ENCODE results near the gene RNLS.
A peak's percentile ranks its signal among the peaks of the same experiment; 100 is the strongest.

Gene RNLS

DNA sequence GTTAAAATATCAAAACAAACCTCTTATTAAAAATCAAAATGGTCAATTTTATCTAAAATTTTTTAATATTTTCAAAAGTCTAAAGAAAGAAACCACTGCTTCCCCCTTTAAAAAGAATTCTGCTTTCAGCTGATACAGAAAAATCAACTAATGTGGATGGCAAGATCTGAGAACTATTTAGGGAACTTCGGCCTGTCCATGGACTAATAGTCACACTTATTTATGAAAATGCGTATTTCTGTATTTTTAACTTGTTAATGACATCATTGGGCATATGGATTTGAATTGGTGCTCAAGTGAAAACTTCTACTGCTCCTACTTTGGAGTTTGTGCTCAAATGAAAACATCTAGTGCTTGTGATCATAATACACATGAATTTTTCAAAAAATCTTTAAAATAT lies 31.9 kb downstream of the RNLS start:
- no peak for DNase-seq

DNA sequence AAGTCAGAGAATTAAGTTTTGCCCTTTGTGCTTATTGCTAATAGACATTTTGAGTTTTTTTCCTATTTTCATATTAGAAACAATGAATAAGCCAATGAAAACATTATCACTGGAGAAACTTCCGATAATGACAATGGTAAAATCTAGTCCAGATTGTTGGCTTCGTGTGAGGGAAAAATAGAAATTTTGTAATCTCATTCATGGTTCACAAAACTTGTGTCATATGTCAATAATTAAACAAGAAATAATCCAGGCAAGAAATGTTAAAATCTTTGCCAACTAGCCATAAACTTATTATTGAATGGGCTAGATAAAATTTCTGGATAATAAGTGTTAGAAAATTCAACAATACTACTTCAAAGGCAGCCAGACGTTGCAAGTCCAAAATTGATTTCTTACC lies 36.6 kb downstream of the RNLS start:
- DNase-seq = no peak

DNA sequence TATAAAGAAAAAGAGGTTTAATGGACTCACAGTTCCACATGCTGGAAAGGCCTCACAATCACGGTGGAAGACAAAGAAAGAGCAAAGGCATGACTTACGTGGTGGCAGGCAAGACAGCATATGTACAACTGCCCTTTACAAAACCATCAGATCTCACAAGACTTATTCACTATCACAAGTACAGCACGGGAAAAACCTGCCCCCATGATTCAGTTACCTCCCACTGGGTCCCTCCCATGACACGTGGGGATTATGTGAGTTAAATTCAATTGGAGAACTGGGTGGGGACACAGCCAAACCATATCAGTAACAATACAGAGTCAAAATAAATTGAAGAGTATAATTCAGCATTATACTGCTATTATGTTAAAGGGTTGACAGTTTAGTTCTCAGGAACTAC lies 37.8 kb downstream of the RNLS start:
- DNase-seq = no peak

DNA sequence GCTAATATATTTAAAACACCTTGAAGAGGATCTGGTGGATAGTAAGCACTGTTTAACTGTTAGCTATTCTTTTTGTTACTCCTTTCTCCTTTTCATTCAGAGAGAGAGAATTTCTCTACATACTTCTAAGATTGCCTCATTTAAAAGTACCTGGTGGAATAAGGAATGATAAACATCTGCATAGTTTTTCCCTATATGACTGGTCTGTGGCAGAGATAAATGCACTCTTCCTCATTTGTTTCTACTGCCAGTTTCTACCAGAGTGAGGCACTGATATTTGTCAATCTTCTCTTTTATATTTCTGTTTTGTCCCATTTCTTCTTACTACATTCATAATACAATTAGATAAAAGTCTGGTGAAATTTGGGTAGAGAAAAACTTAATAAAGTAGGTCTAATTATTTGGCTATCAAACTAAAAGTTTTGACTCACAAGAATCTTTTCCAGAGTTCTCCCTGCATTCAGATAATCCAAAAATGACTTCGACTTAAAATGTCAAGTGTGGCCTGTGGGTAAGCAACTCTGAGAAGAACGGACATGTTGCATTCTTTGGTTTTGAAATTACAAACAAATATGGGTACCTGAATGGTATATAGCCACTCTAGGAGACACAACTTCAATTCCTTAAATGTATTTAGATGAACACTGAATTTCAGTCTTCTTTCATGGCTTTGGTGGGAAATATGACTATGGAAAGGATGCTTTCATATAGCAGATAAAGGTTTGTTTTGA lies 38.8 kb downstream of the RNLS start:
- DNase-seq = no peak

DNA sequence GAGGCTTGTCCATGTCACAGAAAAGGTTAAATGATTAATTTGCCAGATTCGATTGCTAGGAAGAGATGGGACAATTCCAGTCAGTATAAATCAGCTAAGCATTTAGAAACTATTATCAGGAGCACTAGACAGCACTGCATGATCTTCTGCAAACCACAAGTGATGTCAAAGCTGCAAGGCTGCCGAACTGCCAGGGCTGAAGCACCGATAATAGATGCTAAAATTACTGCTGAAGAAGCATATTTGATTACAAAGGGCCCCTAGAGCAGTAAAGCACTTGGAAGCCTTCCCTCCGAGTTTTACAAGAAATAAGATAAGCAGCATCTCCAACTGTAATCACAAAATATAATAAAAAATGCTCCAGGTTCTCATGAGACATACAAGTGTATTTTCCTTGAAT lies 40.6 kb downstream of the RNLS start:
- DNase-seq = no peak

DNA sequence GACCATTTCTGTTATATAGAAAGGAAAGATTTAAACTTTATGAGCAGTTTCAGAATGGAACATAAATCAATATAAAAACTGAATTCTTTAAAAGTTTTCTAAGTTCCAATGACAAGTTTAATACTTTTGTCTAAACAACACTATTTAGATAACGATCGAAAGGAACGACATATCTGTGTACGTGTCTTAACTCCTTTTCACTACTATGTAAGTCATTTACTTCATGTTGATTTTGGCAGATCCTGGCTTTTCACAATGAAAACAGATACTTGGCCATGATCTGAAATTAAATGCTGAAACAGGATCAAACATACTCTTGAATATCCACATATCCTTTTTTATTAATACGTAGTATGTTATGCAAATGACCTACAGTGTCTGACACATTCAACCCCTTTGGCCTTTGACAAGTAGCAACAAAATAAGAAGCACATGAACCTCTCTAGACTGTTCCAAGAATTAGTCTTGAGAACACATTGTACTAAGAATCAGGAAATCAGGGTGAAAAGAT lies 41.9 kb downstream of the RNLS start:
- DNase-seq = no peak

DNA sequence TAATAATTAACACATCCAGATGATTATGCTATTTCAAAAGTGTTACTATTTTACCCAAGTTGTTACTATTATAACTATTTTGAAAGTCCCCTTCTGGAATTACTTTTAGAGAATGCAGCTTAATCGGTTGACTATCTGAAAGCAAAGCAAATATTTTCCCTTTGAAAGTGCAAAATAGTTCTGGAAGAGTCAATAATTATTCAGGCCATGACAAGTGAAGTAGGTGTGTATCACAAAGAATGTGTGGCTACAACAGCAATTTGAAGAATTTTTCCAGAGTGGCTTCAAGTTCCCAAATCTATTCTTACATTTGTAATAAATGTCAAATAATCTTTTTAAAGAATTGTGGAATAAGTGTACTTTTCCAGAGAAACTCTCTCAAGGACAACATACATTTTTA lies 42.8 kb downstream of the RNLS start:
- DNase-seq = peak; percentile 44

DNA sequence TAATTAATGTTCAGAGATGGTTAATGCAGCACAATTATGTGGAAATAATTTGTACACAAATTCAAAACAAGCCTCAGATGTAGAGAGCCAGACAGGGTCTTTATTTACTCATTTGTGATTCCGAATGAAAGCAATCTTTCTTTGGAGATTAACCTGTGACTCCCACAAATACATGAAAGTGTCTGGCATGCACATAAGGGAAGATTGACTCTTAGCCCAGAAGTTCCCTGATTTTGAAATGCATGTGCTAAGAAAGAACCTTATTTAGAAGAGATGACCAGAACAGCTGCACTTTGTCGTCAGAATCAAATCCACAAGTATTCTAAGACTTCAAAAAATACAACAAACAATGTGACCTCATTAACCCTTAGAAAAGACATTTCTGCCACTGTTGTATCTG lies 45.1 kb downstream of the RNLS start:
- DNase-seq = peak; percentile 86

DNA sequence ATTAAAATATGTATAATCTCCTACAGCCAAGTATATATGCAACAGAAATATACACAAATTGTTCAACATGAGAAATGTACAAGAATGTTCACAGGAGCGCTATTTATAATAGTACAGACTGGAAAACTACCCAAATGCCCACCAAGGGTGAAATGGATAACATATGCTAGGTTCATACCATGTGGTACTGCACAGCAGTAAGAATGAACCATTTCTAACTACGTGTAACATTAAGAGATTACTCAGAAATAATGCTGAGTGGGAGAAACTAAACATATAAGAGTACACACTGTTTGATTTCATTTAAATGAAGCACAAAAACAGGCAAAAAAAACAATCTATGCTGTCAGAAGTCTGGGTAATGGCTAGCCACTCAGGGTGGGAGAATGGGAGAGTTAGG lies 45.8 kb downstream of the RNLS start:
- DNase-seq = peak; percentile 44

DNA sequence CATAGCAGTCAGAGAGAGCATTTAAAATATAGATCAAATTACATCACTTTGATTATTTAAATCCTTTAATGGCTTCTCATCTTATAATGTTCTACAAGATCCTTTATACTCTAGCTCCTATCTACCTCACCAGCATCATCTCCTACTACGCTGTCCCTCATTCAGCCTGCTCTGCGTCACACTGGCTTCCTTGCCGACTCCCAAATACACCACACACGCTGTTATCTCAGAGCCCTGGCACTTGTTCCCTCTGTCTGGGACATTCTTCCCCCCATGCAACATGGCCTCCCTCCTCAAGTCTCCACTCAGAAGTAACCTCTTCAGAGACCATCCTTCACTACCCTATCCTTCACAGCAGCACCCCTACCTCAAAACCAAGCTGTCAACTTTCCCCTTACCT lies 46.7 kb downstream of the RNLS start:
- no peak for DNase-seq

DNA sequence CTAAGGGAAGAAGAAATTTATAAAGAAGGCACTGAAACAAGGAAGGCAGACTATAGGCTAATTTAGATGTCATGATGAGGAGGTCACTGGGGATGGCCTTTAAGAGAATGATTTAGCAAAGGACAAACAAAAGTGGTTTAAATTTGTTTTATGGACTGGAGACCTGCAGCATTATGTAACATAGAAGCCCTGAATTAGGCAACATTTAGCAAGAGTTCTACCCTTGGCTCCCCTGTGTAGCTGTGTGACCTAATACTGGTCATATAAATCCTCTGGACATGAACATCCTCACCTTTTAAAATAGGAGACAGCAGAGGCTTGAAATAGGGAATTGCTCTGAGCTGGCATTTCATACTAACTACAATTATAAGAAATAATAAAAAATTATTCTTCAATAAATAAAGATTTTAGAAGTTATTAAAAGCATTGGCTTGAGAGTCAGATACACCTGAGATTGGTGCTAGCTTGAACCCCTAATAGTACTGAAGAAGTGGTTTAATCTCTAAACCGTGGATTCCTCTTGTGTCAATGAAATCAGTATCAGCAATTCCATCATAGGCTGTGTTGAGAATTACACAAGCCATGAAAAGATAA lies 48.9 kb downstream of the RNLS start:
- no peak for DNase-seq

DNA sequence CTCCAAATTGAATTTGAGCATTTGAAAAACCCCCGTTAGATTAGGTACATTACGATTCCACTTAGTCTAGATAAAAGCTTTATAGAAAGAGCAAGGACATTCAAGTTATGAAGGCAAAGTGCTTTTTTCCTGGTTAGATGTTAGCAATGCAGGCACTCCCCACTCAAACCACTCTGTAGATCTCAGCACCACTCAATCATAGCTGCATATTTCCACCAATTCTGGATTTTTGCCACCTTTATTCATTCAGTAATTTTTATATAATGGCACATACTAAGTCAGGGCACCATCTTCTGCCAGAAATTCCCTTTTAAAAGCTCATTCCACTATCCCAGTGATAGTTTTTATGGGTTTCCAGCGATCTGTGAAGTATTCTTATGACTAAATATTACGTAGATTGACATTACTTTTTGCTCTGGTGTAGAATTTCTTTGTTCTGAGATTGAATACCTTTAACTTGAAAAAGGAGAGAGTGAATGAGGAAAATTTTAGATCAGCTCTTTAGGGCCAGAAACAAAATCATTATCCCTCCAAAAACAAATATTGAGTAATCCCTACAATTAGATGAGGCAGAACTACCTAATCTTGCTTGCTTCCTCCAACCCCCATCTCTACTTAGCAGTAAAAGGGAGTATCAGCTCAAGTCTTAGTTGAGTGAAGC lies 51.6 kb downstream of the RNLS start:
- DNase-seq = no peak

DNA sequence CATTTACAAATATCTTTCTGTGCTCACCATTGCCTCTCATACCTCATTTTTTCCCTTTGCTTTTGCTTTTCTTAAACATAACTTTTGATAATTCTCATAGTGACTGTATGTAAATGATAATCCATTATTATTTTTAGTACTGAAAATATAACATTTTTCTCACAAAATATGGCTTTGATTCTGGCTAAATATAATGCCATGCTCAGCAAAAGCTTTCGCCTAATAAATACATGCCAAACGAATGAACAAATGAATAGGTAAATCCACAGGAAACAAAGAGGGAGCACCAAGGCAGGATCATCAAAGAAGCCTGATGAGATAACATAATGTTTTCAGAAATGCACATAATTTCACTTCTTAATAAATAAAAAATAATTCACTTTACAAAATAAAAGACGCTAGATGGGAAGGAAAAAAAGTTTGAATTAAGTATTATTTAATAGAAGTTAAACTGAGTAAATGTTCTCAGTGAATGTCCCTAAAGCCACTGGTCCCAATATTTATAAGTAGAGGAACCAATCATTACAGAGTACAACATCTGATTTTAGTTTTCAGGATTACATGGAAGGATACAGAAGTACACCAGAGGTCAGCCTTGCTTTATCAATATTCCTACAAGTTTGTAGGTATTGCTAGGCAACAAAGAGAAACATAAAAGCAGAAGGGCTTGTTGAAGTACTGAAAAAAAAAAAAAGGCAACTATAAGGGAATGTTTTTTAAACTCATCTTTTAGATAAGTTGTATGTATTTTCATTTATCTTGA lies 52.3 kb downstream of the RNLS start:
- DNase-seq = no peak

DNA sequence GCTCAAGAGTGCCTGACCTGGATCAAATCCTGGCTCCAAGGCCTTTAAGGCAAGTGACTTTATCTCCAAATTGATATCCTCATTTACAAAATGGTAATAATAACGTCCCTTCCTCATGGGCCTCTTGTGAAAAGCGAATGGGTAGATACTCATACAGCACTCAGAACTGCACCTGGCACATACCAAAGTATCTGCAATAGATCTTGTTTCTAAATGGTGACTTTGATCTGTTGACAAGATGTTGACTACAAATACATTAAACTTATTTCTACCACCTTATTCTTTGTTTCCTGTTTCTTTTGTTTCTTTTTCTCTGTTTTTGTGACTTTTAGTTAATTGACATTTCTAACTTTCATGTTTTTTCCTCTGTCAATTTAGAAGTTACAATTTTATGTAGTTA lies 53.0 kb downstream of the RNLS start:
- DNase-seq = no peak

DNA sequence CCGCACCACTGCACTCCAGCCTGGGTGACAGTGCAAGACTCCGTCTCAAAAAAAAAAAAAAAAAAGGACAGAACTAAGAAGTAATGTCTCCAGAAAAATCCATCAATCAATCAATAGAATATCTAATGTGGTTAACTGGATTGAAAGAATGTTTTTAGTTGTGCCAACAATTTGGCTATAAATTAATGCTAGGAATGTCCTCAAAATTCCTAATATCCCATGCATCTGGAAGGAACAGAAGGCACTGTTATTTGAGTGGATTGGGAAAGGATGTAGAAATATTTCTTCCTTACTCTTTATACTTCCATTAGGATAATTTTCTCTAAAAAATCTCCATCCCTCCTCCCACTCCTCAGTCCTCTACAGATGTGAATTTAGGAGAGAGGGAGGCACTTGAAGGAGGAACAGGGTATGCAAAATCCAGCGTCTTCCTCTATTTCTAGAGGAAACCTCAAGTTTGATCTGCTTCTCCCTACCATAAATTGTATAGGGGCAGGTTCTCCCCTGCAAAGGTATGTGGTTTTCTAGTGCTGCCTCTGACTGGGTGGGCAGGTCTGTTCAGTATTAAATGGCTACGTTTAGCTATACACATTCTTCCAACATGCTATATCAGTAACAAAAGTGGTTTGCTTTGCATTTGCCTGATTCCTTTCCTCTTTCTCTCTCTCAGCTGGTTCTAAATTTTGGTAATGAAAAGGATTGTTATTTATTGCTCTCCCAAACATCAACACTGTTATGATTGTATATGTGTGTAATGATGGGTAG lies 54.1 kb downstream of the RNLS start:
- peak; percentile 74 for DNase-seq

DNA sequence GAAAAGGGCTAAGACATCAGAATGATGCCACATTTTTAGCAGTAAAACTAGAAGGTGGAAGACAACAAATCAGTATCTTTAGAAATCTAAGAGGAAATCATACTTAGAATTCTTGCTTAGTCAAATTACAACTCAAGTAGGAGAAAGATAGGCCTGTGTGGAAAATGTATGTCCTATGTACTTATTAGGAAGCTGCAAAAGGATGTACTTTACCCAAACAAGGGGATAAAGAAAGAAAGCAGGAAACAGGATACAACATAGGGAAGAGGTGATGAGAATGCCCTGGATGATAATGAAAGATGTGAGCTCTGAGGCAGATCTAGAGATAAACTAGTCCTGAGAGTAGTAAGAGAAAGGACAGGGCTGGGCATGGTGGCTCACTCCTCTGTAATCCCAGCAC lies 54.9 kb downstream of the RNLS start:
- peak; percentile 70 for DNase-seq

DNA sequence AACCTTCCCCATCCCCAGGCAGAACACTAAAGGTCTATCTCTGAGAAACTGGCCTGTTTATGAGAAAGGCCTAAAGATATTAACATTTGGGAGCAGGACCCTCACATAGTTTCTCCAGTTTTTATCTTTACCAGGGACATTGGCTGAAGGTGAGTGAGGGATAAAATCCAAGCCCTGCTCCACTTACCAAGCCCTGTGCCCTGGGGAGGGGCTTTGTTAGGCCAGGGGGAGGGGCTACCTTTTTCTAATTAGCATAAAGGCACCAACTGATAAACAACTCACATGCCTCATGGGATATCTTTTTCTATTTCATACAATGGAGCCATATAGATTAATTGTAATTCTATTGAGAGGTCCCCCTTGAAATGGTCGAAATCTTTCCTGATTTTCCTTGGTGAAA lies 55.9 kb downstream of the RNLS start:
- DNase-seq = no peak

DNA sequence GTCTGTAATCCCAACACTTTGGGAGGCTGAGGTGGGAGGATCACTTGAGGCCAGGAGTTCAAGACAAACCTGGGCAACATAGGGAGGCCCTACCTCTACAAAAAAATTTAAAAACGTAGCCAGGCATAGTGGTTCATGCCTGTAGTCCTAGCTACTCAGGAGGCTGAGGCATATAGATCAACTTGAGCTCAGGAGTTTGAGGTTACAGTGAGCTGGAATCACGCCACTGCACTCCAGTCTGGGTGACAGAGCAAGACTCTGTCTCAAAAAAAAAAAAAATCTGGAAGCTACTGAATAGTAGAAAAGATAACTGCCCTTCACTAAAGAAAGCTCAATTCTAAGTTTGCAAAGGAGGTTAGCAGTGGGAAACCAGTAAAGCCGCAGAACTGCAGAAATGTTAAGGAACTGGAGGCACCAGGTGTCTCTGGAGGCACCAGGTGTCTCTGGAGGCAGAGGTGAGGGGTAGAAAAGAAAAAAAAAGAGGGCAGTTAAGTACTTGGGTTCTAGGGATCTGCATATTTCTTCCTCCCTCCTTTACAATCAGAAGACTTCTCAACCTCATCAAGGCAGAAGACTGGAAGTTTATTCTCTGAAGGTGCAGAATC lies 56.5 kb downstream of the RNLS start:
- DNase-seq = peak; percentile 52

DNA sequence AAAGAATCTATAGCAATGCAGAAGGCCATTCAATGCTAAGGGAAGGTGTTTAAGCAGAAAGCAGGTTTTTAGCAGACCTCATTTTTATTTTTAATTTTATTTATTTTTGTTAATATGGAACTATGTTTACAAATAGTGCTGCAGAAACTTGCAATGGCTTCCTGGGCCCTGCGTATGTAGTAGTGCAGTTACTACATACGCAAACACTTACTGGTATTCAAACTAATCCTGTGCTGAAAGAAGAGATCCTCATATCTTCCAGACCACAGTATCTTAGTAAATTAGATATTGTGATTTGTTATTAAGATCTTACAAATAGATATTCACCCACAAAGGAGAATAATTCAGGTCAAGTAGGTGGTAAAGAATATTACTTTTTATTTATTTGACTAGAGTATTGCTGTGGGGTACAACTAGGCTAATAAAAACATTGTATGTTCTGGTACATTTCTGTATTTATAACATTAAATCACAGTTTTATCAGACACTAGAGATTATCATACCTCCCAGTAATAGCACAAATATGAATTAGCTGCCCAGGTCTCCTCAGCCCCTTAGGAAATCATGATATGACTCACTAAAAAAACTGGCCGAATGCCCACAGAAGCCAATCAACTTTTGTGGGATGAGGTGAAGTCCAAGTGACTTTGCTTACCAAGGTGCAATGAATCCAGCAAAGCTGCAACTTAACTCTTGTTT lies 57.6 kb downstream of the RNLS start:
- peak; percentile 82 for DNase-seq

DNA sequence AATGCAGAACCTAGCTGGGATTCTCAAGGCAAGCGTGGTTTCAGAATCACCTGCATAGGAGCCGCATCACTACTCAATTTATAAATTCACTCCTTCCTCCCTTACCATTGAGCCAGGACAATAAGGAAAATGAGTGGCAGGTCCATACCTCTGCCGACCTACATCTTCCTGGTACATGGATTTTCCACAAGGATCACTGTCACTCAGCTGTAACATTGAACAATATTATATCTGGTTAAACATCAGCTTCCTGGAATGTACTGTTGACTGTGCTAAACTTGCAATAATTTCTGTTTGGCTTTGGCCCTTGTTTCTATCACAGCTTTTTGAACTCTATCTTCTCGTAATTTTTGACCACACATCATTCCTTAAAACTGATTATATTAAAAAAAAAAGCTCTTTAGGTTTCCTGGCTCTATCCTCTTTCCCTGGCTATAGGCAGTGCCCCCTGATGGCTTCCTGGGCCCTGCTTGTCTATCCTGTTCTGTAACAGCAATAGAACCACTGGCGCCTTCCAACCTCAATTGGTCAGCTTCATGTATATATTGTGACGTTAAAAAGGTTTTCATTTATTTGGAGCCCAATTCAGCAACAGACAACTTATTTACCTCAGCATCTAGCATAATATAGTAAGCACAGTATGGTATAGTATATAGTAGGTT lies 59.2 kb downstream of the RNLS start:
- DNase-seq = no peak

DNA sequence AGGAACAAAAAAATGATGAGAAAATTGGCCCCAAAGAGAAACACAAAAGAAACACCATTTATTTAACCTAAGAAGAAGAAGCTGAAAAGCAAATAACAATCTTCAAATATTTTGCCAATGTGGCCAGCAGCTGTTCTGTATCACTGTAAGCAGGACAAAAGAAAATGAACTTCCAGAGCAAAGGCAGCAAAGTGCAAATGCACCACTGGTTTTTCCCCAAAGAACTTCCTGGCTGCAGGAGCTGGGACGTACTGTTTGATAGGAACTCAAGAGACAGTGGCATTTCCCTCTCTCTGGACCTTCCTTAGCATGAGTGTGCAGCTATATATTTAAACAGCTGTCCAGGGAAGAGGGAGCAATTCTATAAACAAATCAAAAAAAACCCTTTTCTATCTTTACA lies 60.4 kb downstream of the RNLS start:
- no peak for DNase-seq

All from fibroblast of skin of right biceps (primary cell).